K562 (cell line): ENCODE measurements around the gene CBLC. TPM values are rescaled to one million over a fixed set of nuclear protein-coding genes. Genes with fewer than 3 reads are reported as not detected.

Experiments used
- BDP1 ChIP-seq: IDR thresholded peaks from 3 replicates; pipeline ENCODE4 v1.6.1; 2011; ENCODE audit not compliant: insufficient read length, insufficient read depth
- C11orf30 ChIP-seq: fragments of 450-650 bp; IDR thresholded peaks from 2 replicates; pipeline ENCODE4 v1.6.1; 2016; ENCODE audit warnings: low read depth, mild to moderate bottlenecking
- ESRRA ChIP-seq: fragments of 450-650 bp; IDR thresholded peaks from 2 replicates; pipeline ENCODE4 v1.6.1; 2014; ENCODE audit warnings: low read depth, mild to moderate bottlenecking, moderate library complexity, borderline replicate concordance
- FOXM1 ChIP-seq, 2 experiments: fragments of 450-650 bp in 1 of 2; sonication (generic) in 1 of 2; formaldehyde crosslinking in 1 of 2; IDR thresholded peaks; 2 replicates each; pipeline versions ENCODE4 v1.6.1 to v1.9.0; 2017 to 2022; ENCODE audit warnings: low read depth in 2 of 2, mild to moderate bottlenecking in 2 of 2, missing genetic modification reagents in 1 of 2, moderate library complexity in 1 of 2
- RUNX1 ChIP-seq: sonication (generic); IDR thresholded peaks from 2 replicates; pipeline ENCODE4 v1.6.1; 2016; ENCODE audit warnings: antibody characterized with exemption, low read depth
- SNAPC5 ChIP-seq: fragments of 250-450 bp; sonication (Bioruptor Pico); IDR thresholded peaks from 2 replicates; pipeline ENCODE4 v1.8.0; 2021; ENCODE audit warnings: moderate library complexity, mild to moderate bottlenecking, inconsistent platforms
- STAT6 ChIP-seq: sonication (generic); formaldehyde crosslinking; IDR thresholded peaks from 2 replicates; pipeline ENCODE4 v1.8.1; 2023; ENCODE audit warnings: mild to moderate bottlenecking, missing genetic modification reagents
- ZBTB34 ChIP-seq: fragments of 250-450 bp; sonication (Bioruptor Pico); IDR thresholded peaks from 2 replicates; pipeline ENCODE4 v1.8.0; 2021; ENCODE audit warnings: mild to moderate bottlenecking, moderate library complexity
- ZNF24 ChIP-seq: fragments of 450-650 bp; IDR thresholded peaks from 2 replicates; pipeline ENCODE4 v1.6.1; 2016
- ZNF280A ChIP-seq: fragments of 450-650 bp; IDR thresholded peaks from 2 replicates; pipeline ENCODE4 v1.6.1; 2018; ENCODE audit warnings: mild to moderate bottlenecking, low read depth; ENCODE audit not compliant: partially characterized antibody
- ZNF316 ChIP-seq: fragments of 450-650 bp; IDR thresholded peaks from 2 replicates; pipeline ENCODE4 v1.6.1; 2016
- ZNF444 ChIP-seq: fragments of 250-450 bp; sonication (Bioruptor Pico); IDR thresholded peaks from 2 replicates; pipeline ENCODE4 v1.4.0; 2020; ENCODE audit warnings: mild to moderate bottlenecking, moderate library complexity
- polyA plus RNA-seq, 8 experiments: library from polyadenylated mRNA; depleted of rRNA in 4 of 8; stranded (reverse) in 5 of 8; unstranded in 3 of 8; fragments of >200 nt; fragmentation: Nextera tagmentation in 2 of 8; fragmentation: Illumina TruSeq in 1 of 8; extraction: Ambion mirVana in 2 of 8; extraction: Trizol in 1 of 8; gene quantifications; 2 replicates each; pipeline versions ENCODE4 v1.2.1 to v1.2.3, GENCODE V29; 2011 to 2014; ENCODE audit warnings: inconsistent platforms in 1 of 8, missing spikeins in 1 of 8
- total RNA-seq, 7 experiments: library from RNA; depleted of rRNA in 6 of 7; stranded (reverse); fragments of >200 nt in 6 of 7; fragmentation: Illumina TruSeq in 2 of 7; extraction: Trizol in 2 of 7; gene quantifications; 2 replicates each; pipeline versions ENCODE4 v1.2.1 to v1.2.3, GENCODE V29; 2011 to 2021; ENCODE audit warnings: low replicate concordance in 1 of 7

CBLC gene
- total and polyA plus RNA-seq, 9 of the 15 experiments (the other 6 are each of a cell fraction or from before 2014, with no cell fraction given): 0.09 TPM; not detected in 8

GRCh38 chr19:44738603-44739558 lies 38.8 kb upstream of the CBLC start (continued):
- TF ChIP-seq ZNF280A (no peak), ZBTB34 (CRISPR knock-in tag) (no peak), ESRRA (no peak), ZNF444 (no peak), C11orf30 (peak; percentile 51), ZNF316 (peak; percentile 63), FOXM1 (IDR thresholded peaks at IDR 0.05; ENCODE audit: low read depth) (no peak), FOXM1 (CRISPR knock-in tag; IDR thresholded peaks at IDR 0.05; ENCODE audit: low read depth) (no peak), STAT6 (no peak), ZNF24 (no peak), BDP1 (no peak), RUNX1 (no peak), SNAPC5 (CRISPR knock-in tag) (no peak)
